Thyroid gland (tissue), 4 donors: ENCODE data around the gene TASOR2. TPM values are rescaled to one million over a fixed set of nuclear protein-coding genes. Genes with fewer than 3 reads are reported as not detected.

ENCODE experiments used
- DNase-seq, 2 donors: peaks; one replicate each; pipeline ENCODE4 v3.0.0-alpha.2; 2019
- H3K27ac ChIP-seq, 3 donors: fragments of 200-600 bp; sonication (generic); 1 replicate in 2 of 3; 2 replicates in 1 of 3; pipeline ENCODE4 v1.5.1; 2016 to 2019; ENCODE audit warnings: mild to moderate bottlenecking in 1 of 3, moderate library complexity in 1 of 3
- H3K27me3 ChIP-seq: fragments of 200-600 bp; sonication (generic); one replicate; pipeline ENCODE4 v1.5.1; 2019
- H3K36me3 ChIP-seq, 2 donors: fragments of 200-600 bp; sonication (generic); one replicate each; pipeline ENCODE4 v1.5.1; 2016 to 2019
- H3K4me1 ChIP-seq, 2 donors: fragments of 200-600 bp; sonication (generic); one replicate each; pipeline ENCODE4 v1.5.1; 2017 to 2019
- H3K4me3 ChIP-seq, 3 donors: fragments of 200-600 bp; sonication (generic); replicated peaks in 1 of 3; 1 replicate in 2 of 3; 2 replicates in 1 of 3; pipeline ENCODE4 v1.5.1; 2016; ENCODE audit warnings: mild to moderate bottlenecking in 1 of 3
- H3K9me3 ChIP-seq: fragments of 200-600 bp; sonication (generic); one replicate; pipeline ENCODE4 v1.5.1; 2017
- CTCF ChIP-seq, 6 experiments: fragments of 200-600 bp in 3 of 6; fragments of 450-650 bp in 3 of 6; sonication (generic) in 3 of 6; IDR thresholded peaks; one replicate each; pipeline ENCODE4 v1.5.1; 2016 to 2019; ENCODE audit warnings: antibody characterized with exemption in 6 of 6, mild to moderate bottlenecking in 2 of 6, inconsistent platforms in 1 of 6, moderate library complexity in 1 of 6
- POLR2A ChIP-seq, 2 donors: fragments of 450-650 bp; IDR thresholded peaks; one replicate each; pipeline ENCODE4 v1.6.1; 2017; ENCODE audit warnings: antibody characterized with exemption in 2 of 2, mild to moderate bottlenecking in 2 of 2, moderate library complexity in 1 of 2
- WGBS, 2 donors: methylation state at CpG; one replicate each; pipeline ENCODE4 v1.1.5; 2017; 5-methylcytosine and 5-hydroxymethylcytosine counted together
- intact Hi-C: fragments of 100-400 bp; cut with DNase I; formaldehyde crosslinking; loops from one replicate; pipeline ENCODE4 v1.15.1; 2023
- total RNA-seq, 4 donors: library from RNA; depleted of rRNA; stranded (reverse); fragments of >200 nt; gene quantifications; one replicate each; pipeline ENCODE4 v1.2.3, GENCODE V29; 2016

Gene TASOR2
- total RNA-seq, 4 donors from 2014 or later = 73.2 to 132 (median 96.3) TPM

- Histone ChIP-seq H3K36me3 (no peaks in the 10 kb centered on the region), H3K27ac (no peak overlapping the region), H3K4me1 (no peaks in the 10 kb centered on the region), H3K27me3 (no peaks in the 10 kb centered on the region), H3K9me3 (no peaks in the 10 kb centered on the region), H3K4me3 (no peak overlapping the region)
- intact Hi-C loops = no loop called here
- no peak for DNase-seq
- WGBS, 2 donors = 89 to 94% methylated on average over 8 of the region's 8 CpGs
- TF ChIP-seq CTCF (IDR thresholded peaks at IDR 0.05) = no peak
- TF ChIP-seq POLR2A (IDR thresholded peaks at IDR 0.05) = no peak
Observed at GRCh38 chr10:5656737-5657579, 27.7 kb upstream of the TASOR2 start.

GRCh38 chr10:5658871-5659618 is 25.6 kb upstream of the TASOR2 start:
- WGBS, 2 donors = 84% methylated on average over 20 of the region's 20 CpGs
- intact Hi-C loops = no loop called here
- H3K4me1 ChIP-seq = no peaks in the 10 kb centered on the region
- no peaks in the 10 kb centered on the region for H3K27me3 ChIP-seq
- no peak overlapping the region for H3K27ac ChIP-seq
- no peak for DNase-seq
- TF ChIP-seq CTCF (IDR thresholded peaks at IDR 0.05) (no peak), POLR2A (IDR thresholded peaks at IDR 0.05) (no peak)
- H3K4me3 ChIP-seq = no peak overlapping the region
- H3K36me3 ChIP-seq = no peaks in the 10 kb centered on the region
- no peaks in the 10 kb centered on the region for H3K9me3 ChIP-seq

- WGBS, 2 donors = 71 to 74% methylated on average over 16 of the region's 16 CpGs
- H3K27ac ChIP-seq = no peak overlapping the region
- H3K36me3 ChIP-seq = no peaks in the 10 kb centered on the region
- no peak overlapping the region for H3K4me3 ChIP-seq
- no peak for DNase-seq
- no peaks in the 10 kb centered on the region for H3K4me1 ChIP-seq
- H3K27me3 ChIP-seq = no peaks in the 10 kb centered on the region
- TF ChIP-seq CTCF (IDR thresholded peaks at IDR 0.05) = no peak
- no peaks in the 10 kb centered on the region for H3K9me3 ChIP-seq
- intact Hi-C loops = no loop called here
Observed at GRCh38 chr10:5659702-5660528, 24.7 kb upstream of the TASOR2 start.

GRCh38 chr10:5661043-5661442 is 23.6 kb upstream of the TASOR2 start:
- TF ChIP-seq POLR2A (IDR thresholded peaks at IDR 0.05) = no peak
- no peak overlapping the region for H3K4me3 ChIP-seq
- peaks cover 3 to 4% of the 10 kb centered on the region in 2 donors for H3K4me1 ChIP-seq
- WGBS, 2 donors = 63 to 65% methylated on average over 6 of the region's 6 CpGs
- no peak for DNase-seq
- intact Hi-C loops = no loop called here
- H3K9me3 ChIP-seq = no peaks in the 10 kb centered on the region
- H3K36me3 ChIP-seq = no peaks in the 10 kb centered on the region
- no peak overlapping the region for H3K27ac ChIP-seq
- no peaks in the 10 kb centered on the region for H3K27me3 ChIP-seq
